Measurements from ENCODE around the gene SPOCK3.

The SPOCK3 gene

GRCh38 chr4:167171928-167172327 is 62.4 kb downstream of the SPOCK3 start:
- no peak for DNase-seq

- no peak for DNase-seq
Observed at GRCh38 chr4:167168611-167169010, 65.7 kb downstream of the SPOCK3 start.

- DNase-seq: no peak
Observed at GRCh38 chr4:167150587-167150986, 83.7 kb downstream of the SPOCK3 start.

- DNase-seq: no peak
Observed at GRCh38 chr4:167144605-167145004, 89.7 kb downstream of the SPOCK3 start.

- no peak for DNase-seq
Observed at GRCh38 chr4:167143018-167143417, 91.3 kb downstream of the SPOCK3 start.

GRCh38 chr4:167136270-167136669 is 98.0 kb downstream of the SPOCK3 start:
- DNase-seq: no peak

GRCh38 chr4:167129146-167129545 is 105.1 kb downstream of the SPOCK3 start:
- DNase-seq: no peak

GRCh38 chr4:167119392-167119791 is 114.9 kb downstream of the SPOCK3 start:
- no peak for DNase-seq

- DNase-seq: no peak
Observed at GRCh38 chr4:167117273-167117672, 117.0 kb downstream of the SPOCK3 start.

GRCh38 chr4:167114416-167114971 is 119.8 kb downstream of the SPOCK3 start:
- DNase-seq: no peak

GRCh38 chr4:167111622-167112021 is 122.7 kb downstream of the SPOCK3 start:
- no peak for DNase-seq

GRCh38 chr4:167111092-167111491 is 123.2 kb downstream of the SPOCK3 start:
- no peak for DNase-seq

- DNase-seq: no peak
Observed at GRCh38 chr4:167109859-167110258, 124.4 kb downstream of the SPOCK3 start.

- DNase-seq: no peak
Observed at GRCh38 chr4:167105857-167106256, 128.4 kb downstream of the SPOCK3 start.

GRCh38 chr4:167102475-167102874 is 131.8 kb downstream of the SPOCK3 start:
- DNase-seq: no peak

GRCh38 chr4:167101035-167101434 is 133.3 kb downstream of the SPOCK3 start:
- DNase-seq: no peak

GRCh38 chr4:167100120-167100519 is 134.2 kb downstream of the SPOCK3 start:
- DNase-seq: no peak

- DNase-seq: no peak
Observed at GRCh38 chr4:167088115-167088514, 146.2 kb downstream of the SPOCK3 start.

- DNase-seq: no peak
Observed at GRCh38 chr4:167084321-167084720, 150.0 kb downstream of the SPOCK3 start.

- DNase-seq: no peak
Observed at GRCh38 chr4:167079762-167080161, 154.5 kb downstream of the SPOCK3 start.

- no peak for DNase-seq
Observed at GRCh38 chr4:167052631-167053091, 181.6 kb downstream of the SPOCK3 start.

- no peak for DNase-seq
Observed at GRCh38 chr4:167049257-167049656, 185.0 kb downstream of the SPOCK3 start.

GRCh38 chr4:167041524-167041923 is 192.8 kb downstream of the SPOCK3 start:
- no peak for DNase-seq

- no peak for DNase-seq
Observed at GRCh38 chr4:167035390-167035789, 198.9 kb downstream of the SPOCK3 start.

- DNase-seq: no peak
Observed at GRCh38 chr4:167034983-167035382, 199.3 kb downstream of the SPOCK3 start.

Measured in right forelimb (tissue), 1 donor.